BLaER1 (cell line): ENCODE data around the gene IFI6.

ENCODE experiments used
- H3K27ac ChIP-seq: shearing (Covaris generic); formaldehyde crosslinking; 2 replicates; pipeline ENCODE4 v1.8.1; 2022
- H3K27me3 ChIP-seq: shearing (Covaris generic); formaldehyde crosslinking; 2 replicates; pipeline ENCODE4 v1.8.1; 2022
- H3K36me3 ChIP-seq: shearing (Covaris generic); formaldehyde crosslinking; 2 replicates; pipeline ENCODE4 v1.8.1; 2022
- H3K4me1 ChIP-seq: shearing (Covaris generic); formaldehyde crosslinking; 2 replicates; pipeline ENCODE4 v1.8.1; 2022
- H3K4me2 ChIP-seq: shearing (Covaris generic); formaldehyde crosslinking; 2 replicates; pipeline ENCODE4 v1.8.1; 2022
- H3K4me3 ChIP-seq: shearing (Covaris generic); formaldehyde crosslinking; 2 replicates; pipeline ENCODE4 v1.8.1; 2022
- H3K9ac ChIP-seq: shearing (Covaris generic); formaldehyde crosslinking; 2 replicates; pipeline ENCODE4 v1.8.1; 2022
- H3K9me3 ChIP-seq: shearing (Covaris generic); formaldehyde crosslinking; 2 replicates; pipeline ENCODE4 v1.8.1; 2022
- H4K20me1 ChIP-seq: shearing (Covaris generic); formaldehyde crosslinking; 2 replicates; pipeline ENCODE4 v1.8.1; 2022
- Cebpa-rat ChIP-seq: shearing (Covaris generic); IDR thresholded peaks from 2 replicates; pipeline ENCODE4 v1.8.1; 2022

Gene IFI6

DNA sequence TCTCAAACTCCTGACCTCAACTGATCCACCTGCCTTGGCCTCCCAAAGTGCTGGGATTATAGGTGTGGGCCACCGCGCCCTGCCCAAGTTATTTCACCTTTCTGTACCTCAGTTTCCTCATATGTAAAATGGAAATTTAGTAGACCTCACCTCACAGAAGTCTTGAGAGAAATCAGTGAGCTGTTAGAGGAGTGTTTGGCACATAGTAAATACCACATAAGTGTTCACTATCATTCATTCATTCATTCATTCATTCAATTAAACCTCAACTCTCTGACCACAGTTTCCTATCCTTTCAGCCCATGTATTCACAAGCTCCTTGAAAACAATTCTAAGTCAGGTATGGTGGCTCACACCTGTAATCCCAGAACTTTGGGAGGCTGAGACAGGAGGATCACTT lies 33.2 kb downstream of the IFI6 start:
- no peak overlapping the region for H3K27ac ChIP-seq
- no peak for TF ChIP-seq Cebpa-rat
- peaks cover 11% of the 10 kb centered on the region for H3K27me3 ChIP-seq
- H3K4me1 ChIP-seq, result peaks cover 55% of the 10 kb centered on the region
- no peaks in the 10 kb centered on the region for H3K9me3 ChIP-seq
- no peaks in the 10 kb centered on the region for H4K20me1 ChIP-seq
- no peak overlapping the region for H3K4me3 ChIP-seq
- H3K36me3 ChIP-seq, result no peaks in the 10 kb centered on the region
- peak overlapping the region; percentile 33 for H3K4me2 ChIP-seq
- H3K9ac ChIP-seq, result no peak overlapping the region

DNA sequence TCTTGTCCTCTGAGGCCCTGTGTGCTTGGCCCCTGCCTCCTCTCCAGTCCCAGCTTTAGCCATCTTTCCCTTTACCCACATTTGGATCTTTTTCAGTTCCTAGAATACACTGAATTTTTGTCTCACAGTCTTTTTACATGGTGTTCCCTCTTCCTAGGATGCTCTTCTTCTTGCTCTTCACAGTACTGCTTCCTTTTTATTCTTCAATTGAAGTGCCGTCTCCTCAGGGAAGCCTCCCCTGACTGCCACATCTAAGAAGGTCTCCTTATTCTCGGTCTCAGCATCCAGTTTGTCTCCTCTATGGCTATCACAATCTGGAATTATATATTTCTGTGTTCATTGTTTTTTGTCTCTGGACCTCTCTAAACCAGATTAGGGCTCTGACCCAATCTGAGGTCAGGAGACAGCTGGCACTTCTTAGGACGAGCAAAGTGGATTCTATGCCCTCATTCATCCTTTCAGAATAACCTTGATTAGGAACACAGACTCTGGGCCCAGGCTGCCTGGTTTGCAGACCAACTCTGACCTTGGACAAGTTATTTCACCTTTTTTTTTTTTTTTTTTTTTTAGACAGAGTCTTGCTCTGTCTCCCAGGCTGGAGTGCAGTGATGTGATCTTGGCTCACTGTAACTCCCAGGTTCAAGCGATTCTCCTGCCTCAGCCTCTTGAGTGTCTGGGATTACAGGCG lies 33.8 kb downstream of the IFI6 start:
- no peak overlapping the region for H3K27ac ChIP-seq
- H3K27me3 ChIP-seq, result peaks cover 11% of the 10 kb centered on the region
- TF ChIP-seq Cebpa-rat, result no peak

DNA sequence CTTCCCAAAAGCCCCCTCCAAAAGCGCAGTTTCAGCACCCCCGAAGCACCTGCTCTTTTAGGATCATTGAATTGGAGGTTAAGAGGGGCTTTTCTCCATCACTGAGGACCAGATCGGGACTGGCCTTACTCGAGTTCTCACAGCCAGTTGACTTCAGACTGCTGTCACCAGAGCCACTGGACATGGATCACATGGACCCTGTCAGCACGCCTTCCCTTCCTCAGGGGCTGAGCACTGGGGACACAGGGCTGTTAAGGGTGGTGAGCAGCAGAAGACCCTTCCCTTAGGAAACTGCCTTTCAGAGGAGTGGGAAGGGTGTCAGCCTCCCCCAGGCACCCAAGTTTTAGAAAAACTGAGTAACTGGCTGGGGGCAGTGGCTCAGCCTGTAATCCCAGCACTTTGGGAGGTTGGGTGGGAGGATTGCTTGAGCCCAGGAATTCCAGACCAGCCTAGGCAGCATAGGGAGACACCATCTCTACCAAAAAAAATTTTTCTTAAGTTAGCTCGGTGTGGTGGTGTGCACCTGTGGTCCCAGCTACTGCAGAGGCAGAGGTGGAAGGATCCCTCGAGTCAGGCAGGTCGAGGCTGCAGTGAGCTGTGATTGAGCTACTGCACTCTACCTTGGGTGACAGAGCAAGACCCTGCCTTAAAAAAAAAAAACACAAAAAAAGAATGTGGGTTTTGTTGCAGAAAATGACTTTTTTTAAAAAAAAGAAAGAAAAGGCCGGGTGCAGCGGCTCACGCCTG lies 36.4 kb downstream of the IFI6 start:
- H3K36me3 ChIP-seq, result no peaks in the 10 kb centered on the region
- no peaks in the 10 kb centered on the region for H4K20me1 ChIP-seq
- H3K9me3 ChIP-seq, result no peaks in the 10 kb centered on the region
- peaks cover 83% of the 10 kb centered on the region for H3K4me1 ChIP-seq
- TF ChIP-seq Cebpa-rat, result no peak
- H3K4me3 ChIP-seq, result no peak overlapping the region
- peaks cover 11% of the 10 kb centered on the region for H3K27me3 ChIP-seq
- H3K27ac ChIP-seq, result no peak overlapping the region
- H3K9ac ChIP-seq, result no peak overlapping the region
- peak overlapping the region; percentile 87 for H3K4me2 ChIP-seq

More for the DNA sequence above, 33.8 kb downstream of the IFI6 start:
- H3K36me3 ChIP-seq, result no peaks in the 10 kb centered on the region
- no peaks in the 10 kb centered on the region for H4K20me1 ChIP-seq
- H3K4me2 ChIP-seq, result peak overlapping the region; percentile 33
- H3K9ac ChIP-seq, result no peak overlapping the region
- H3K4me3 ChIP-seq, result no peak overlapping the region
- no peaks in the 10 kb centered on the region for H3K9me3 ChIP-seq
- peaks cover 57% of the 10 kb centered on the region for H3K4me1 ChIP-seq

DNA sequence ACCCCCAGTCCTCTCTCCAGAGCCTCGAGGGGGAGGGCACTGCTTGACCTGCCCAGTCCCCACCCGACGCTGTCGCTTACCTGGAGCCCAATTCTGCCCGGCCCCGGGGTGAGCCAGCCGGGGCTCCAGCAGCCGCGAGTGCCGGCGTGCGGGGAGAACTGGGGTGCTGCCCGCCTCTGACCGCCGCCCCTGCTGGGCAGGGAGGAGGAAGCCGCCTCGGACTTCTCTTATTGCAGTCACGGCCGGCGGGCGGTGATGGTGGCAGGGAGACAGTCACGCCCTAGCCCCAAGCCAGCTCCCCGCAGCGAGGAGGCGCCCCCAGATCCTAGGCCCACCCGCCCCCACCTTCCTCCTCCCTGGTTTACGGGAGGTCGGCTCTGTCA lies 37.0 kb downstream of the IFI6 start, which contains the start of gene FGR:
FGR (minus strand) TSS at position 201 of the 383 bp plus-strand sequence. CDS start 11,269 bp downstream, outside the sequence.
- peak within 1 kb of the TSS; percentile 59 for H3K4me3 ChIP-seq
- H4K20me1 ChIP-seq, result no peaks in the 10 kb centered on the region
- no peak for TF ChIP-seq Cebpa-rat
- H3K9me3 ChIP-seq, result no peaks in the 10 kb centered on the region
- peak within 1 kb of the TSS; percentile 63 for H3K27ac ChIP-seq
- no peaks in the 10 kb centered on the region for H3K36me3 ChIP-seq
- H3K27me3 ChIP-seq, result peaks cover 11% of the 10 kb centered on the region
- H3K9ac ChIP-seq, result peak within 1 kb of the TSS; percentile 74
- peaks cover 89% of the 10 kb centered on the region for H3K4me1 ChIP-seq
- peak within 1 kb of the TSS; percentile 87 for H3K4me2 ChIP-seq

DNA sequence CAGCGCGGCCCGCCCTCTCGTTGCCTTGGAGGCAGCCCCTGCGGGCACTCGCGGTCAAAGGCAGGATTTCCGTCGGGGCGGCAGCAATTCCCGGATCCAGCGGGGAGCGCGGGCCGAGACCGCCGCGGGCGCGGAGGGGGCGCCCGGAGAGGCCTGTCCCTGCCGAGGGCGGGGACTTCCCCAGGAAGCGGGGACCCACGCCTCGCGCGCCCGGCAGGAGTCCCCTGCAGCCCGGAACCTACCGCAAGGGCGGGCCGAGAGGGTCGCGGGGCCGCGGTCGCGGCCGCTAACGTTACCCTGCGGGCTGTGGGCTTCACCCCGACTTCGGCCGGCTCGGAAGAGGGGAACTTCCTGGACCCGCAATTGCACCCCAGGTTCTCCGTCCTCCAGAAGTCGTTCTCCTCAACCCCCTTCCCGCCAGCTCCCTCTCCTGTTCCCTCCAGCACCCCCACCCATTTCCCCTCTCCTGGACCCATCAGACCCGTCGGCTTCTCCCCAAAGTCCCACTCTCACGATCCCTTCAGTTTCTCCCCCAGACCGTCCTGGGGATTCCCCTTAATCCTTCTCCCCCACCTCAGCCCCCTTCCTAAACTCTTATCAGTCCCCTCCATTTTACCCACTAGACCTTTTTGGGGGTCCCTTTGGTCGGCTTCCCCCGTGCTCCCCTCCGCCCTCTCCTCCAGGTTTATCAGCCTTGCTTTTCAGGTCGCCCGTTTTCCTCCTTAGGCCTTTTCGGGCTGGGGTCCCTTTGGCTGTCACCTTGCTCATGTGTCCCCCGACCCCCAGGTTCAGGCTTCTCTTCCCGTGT lies 37.6 kb downstream of the IFI6 start:
- Histone ChIP-seq H3K27me3 (peaks cover 11% of the 10 kb centered on the region), H3K4me3 (peak overlapping the region; percentile 59), H3K4me2 (peak overlapping the region; percentile 87), H3K36me3 (no peaks in the 10 kb centered on the region), H3K9me3 (no peaks in the 10 kb centered on the region), H3K9ac (peak overlapping the region; percentile 74), H3K4me1 (peaks cover 95% of the 10 kb centered on the region), H4K20me1 (no peaks in the 10 kb centered on the region), H3K27ac (peak overlapping the region; percentile 63)
- no peak for TF ChIP-seq Cebpa-rat

DNA sequence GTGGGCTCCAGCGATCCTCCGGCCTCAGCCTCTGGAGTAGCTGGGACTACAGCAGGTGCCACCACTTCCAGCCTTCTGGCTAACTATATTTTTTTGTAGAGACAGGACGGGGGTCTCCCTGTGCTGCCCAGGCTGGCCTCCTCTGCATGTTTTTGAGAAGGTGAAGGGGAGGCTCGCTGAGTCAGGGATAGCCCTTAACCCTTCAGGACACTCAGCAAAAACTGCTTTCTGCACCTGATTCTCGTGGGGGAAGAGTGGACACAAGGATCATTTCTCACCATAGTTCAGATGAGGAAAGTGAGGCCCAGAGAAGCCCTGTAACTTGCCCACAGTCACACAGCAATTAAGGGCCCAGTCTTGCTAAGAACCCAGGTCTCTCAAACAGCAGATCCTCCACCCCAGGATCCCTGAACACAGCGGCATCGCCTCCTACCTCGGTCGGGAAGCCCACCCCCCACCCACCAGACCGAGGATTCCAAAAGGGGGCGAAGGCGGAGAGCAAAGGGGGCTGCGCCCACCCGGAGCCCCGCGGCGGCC lies 38.3 kb downstream of the IFI6 start:
- no peaks in the 10 kb centered on the region for H3K9me3 ChIP-seq
- H3K4me3 ChIP-seq, result peak overlapping the region; percentile 59
- no peaks in the 10 kb centered on the region for H4K20me1 ChIP-seq
- no peak for TF ChIP-seq Cebpa-rat
- no peaks in the 10 kb centered on the region for H3K36me3 ChIP-seq
- H3K4me1 ChIP-seq, result peaks cover 98% of the 10 kb centered on the region
- H3K4me2 ChIP-seq, result peak overlapping the region; percentile 87
- peak overlapping the region; percentile 74; the same call in 1 of the 2 replicates for H3K9ac ChIP-seq
- H3K27ac ChIP-seq, result peak overlapping the region; percentile 63
- H3K27me3 ChIP-seq, result peaks cover 11% of the 10 kb centered on the region

DNA sequence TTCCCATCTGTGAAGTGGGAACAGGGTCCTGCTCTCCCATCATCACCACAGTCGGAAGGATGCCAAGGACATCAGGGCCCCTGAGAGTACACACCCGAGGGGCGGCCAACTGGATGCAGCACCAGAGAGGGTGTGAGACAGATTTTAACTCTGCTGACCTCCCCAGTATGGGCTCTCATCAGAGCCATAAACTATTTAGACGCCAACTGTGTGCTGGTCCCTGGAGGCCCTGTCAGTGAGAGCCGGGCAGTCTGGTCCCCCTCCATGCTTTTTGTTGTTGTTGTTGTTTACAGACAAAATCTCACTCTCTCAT lies 38.7 kb downstream of the IFI6 start:
- Histone ChIP-seq H3K9ac (no peak overlapping the region; the same call in 1 of the 2 replicates), H3K27ac (no peak overlapping the region), H3K4me3 (no peak overlapping the region), H3K9me3 (no peaks in the 10 kb centered on the region), H3K27me3 (peaks cover 11% of the 10 kb centered on the region), H3K4me1 (peaks cover 98% of the 10 kb centered on the region), H3K36me3 (no peaks in the 10 kb centered on the region), H4K20me1 (no peaks in the 10 kb centered on the region), H3K4me2 (peak overlapping the region; percentile 87)
- TF ChIP-seq Cebpa-rat, result no peak

DNA sequence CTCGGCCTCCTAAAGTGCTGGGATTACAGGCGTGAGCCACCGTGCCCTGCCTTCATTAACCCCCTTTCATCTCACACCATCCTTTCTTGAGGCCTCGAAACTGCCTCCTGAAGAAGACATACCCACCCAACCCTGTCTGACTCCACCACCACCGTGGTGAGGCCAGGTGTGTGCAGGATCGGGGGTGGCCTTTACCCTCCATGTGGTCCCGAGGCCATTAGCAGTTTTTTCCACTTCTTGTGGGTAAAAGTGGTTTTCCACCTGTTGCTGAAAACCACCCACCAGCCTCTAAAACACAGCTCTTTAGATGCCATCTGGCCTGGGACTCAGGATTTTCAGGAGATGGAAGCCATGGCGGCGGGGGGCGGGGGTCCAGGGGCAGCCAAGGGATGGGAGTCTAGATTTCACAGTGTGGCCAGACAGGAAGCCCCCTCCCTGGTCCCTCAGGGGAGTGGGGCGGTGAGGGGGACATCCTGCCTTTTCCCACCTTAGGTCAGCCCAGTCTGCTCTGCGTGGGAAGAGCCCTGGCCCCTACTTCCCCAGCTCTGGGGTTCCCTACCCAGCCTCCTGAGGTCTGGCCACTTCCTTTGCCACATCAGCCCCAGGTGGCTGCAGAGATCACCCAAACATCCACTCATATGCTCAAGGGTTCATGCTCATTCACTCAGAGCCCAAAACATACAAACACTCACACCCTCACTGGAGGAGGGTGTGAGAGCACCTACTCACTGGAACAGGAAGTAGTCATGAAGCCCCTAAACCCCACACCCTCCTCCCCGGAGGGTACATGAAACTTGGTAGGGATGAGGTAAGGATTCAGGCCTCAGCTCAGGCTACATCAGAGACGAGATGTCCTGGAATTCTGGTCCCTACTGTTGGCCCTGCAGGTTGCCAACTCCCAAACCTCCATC lies 39.4 kb downstream of the IFI6 start:
- Histone ChIP-seq H3K9ac (no peak overlapping the region), H3K27ac (peak overlapping the region; percentile 14), H3K36me3 (no peaks in the 10 kb centered on the region), H3K27me3 (peaks cover 11% of the 10 kb centered on the region), H3K4me3 (no peak overlapping the region), H3K4me2 (peak overlapping the region; percentile 87), H4K20me1 (no peaks in the 10 kb centered on the region), H3K4me1 (peaks cover 99% of the 10 kb centered on the region), H3K9me3 (no peaks in the 10 kb centered on the region)
- no peak for TF ChIP-seq Cebpa-rat
